Esophagus squamous epithelium (tissue), 4 donors: ENCODE results near the gene ENHO.

Experiments
- CTCF ChIP-seq, 6 experiments: fragments of 450-650 bp in 4 of 6; fragments of 200-600 bp in 2 of 6; sonication (generic) in 2 of 6; IDR thresholded peaks; one replicate each; pipeline ENCODE4 v1.5.1; 2016 to 2019; ENCODE audit warnings: antibody characterized with exemption in 6 of 6, mild to moderate bottlenecking in 4 of 6, moderate library complexity in 4 of 6
- POLR2A ChIP-seq, 4 donors: fragments of 450-650 bp; IDR thresholded peaks; one replicate each; pipeline ENCODE4 v1.6.1; 2017; ENCODE audit warnings: antibody characterized with exemption in 4 of 4, mild to moderate bottlenecking in 4 of 4, moderate library complexity in 3 of 4

GRCh38 chr9:34508463-34508862 is 14.3 kb downstream of the ENHO start:
- no peak for TF ChIP-seq CTCF (IDR thresholded peaks at IDR 0.05)
- no peak for TF ChIP-seq POLR2A (IDR thresholded peaks at IDR 0.05)
